ENCODE measurements around the gene ZDHHC24. TPM values are rescaled to one million over a fixed set of nuclear protein-coding genes. Genes with fewer than 3 reads are reported as not detected.
"Not testable (repeated sequence)": the region's sequence is repeated elsewhere in the genome, so short reads cannot be mapped to it uniquely, and the experiment has no call there.

ZDHHC24 gene
- total and polyA plus RNA-seq, 5 donors: 6.3 to 7.8 (median 7.3) TPM

DNA sequence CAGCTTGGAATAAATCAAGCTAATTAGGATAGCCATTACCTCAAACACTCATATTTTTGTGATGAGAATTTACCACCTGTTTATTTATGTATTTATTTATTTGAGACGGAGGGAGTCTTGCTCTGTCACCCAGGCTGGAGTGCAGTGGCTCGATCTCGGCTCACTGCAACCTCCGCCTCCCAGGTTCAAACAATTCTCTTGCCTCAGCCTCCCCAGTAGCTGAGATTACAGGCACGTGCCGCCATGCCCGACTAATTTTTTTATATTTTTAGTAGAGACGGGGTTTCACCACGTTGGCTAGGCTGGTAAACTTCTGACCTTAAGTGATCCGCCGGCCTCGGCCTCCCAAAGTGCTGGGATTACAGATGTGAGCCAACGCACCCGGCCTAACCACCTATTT lies 896 bp downstream of the ZDHHC24 start:
- H3K4me3 ChIP-seq (ENCODE audit: low read length): peak overlapping the region; percentile 53
- ATAC-seq; H3K9me3 ChIP-seq (ENCODE audit: control insufficient read depth, low read length); H3K27ac ChIP-seq (ENCODE audit: low read length); H3K4me1 ChIP-seq (ENCODE audit: control insufficient read depth, insufficient read depth, low read length); intact Hi-C loops (cut with DNase I); H3K27me3 ChIP-seq (ENCODE audit: control insufficient read depth, insufficient read depth): not testable (repeated sequence)
- 79% methylated on average over 14 of the region's 14 CpGs for WGBS
- DNase-seq: peak in 2 of 3 donors; percentile 25 to 35

DNA sequence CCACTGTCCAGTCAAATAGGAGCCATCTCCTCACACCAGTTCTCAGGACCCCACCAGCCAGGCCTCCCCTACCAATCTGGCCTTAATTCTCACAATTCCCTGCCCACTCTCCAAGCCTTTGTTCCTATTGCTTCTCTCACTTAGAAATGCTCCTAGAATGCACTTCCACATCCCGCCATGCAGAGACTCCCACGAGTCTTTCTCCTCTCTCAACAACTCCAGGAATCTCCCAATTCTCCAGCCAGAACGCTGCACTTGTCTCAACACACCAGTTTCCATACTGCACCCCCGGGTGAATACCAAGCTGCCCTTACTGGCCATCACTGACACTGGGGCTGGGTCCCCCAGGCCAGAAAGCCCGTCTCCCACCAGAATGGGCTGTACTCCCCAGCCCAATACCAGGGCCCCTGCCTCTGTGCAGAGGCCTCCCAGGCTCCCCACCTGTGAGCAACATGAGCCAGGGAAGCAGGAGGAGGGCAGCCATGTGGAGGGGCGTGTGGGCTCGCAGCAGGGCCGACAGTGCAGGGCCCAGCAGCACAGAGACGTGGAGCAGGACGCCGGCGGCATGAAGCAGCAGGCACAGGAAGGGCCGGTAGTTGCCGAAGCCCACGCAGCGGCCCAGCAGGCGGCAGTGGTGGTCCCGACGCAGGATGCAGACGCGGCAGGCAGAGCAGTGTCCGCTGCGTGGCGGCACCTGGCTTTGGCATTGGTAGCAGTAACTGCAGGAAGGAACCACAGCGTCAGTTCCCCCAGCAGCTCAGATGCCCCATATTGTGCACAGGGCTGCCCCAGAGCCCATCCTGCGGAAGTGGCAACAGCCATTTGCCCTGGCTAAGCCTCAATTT lies 2.4 kb downstream of the ZDHHC24 start:
- H3K4me1 ChIP-seq (ENCODE audit: control insufficient read depth, insufficient read depth, low read length): no peaks in the 10 kb centered on the region
- no peak overlapping the region for H3K27ac ChIP-seq (ENCODE audit: low read length)
- H3K9me3 ChIP-seq (ENCODE audit: control insufficient read depth, low read length): no peaks in the 10 kb centered on the region
- peak; percentile 49 to 83 (median 83) for DNase-seq
- H3K4me3 ChIP-seq (ENCODE audit: low read length): no peak overlapping the region
- ATAC-seq: peak in 1 of 2 donors; percentile 0
- WGBS: 24% methylated on average over 26 of the region's 26 CpGs
- no peaks in the 10 kb centered on the region for H3K27me3 ChIP-seq (ENCODE audit: control insufficient read depth, insufficient read depth)
- intact Hi-C loops (cut with DNase I): no loop called here

DNA sequence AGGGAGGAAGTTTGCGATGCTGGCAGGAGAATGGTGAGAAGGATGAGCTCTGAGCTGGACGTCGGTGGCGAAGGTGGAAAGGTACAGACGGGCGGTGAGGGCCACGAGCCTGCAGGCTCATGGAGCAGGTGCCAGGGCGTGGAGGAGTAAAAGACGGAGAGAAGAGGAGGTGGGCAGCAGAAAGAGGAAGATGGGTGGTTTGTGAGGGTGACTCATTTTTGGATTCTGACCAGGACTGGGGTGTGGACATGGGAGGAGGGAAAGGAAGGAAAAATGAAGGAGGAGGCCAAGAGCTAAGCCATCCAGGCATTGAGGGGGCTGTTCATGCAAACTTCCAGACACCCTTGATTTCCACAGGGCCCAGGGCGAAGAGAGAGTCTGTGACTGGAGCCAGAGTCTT lies 3.5 kb downstream of the ZDHHC24 start:
- 82% methylated on average over 10 of the region's 10 CpGs for WGBS
- peak in 1 of 3 donors; percentile 29 for DNase-seq

DNA sequence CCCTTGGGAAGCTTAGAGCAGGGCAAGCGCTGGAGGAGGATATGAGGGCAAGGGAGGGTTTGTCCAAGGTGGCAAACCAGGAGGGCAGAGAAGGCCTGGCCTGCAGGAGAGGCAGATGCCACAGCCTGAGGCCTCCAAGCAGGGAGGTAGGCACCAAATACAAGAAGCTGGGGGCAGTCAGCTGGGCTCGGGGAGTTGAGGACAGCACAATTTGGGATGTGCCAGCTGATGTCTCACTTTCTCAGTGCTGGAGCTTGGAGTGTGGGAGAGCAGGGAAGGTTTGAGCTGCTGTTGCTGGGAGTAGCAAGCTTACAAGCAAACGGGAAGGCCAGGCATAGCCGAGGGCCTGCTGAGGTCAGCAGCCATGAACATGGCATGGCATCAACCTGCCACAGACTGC lies 4.0 kb downstream of the ZDHHC24 start:
- no peak overlapping the region for H3K4me3 ChIP-seq (ENCODE audit: low read length)
- DNase-seq (peak in 1 of 3 donors; percentile 18), ATAC-seq (no peak)
- H3K27ac ChIP-seq (ENCODE audit: low read length): no peak overlapping the region
- 89% methylated on average over 4 of the region's 4 CpGs for WGBS
- intact Hi-C loops (cut with DNase I): no loop called here
- no peaks in the 10 kb centered on the region for H3K9me3 ChIP-seq (ENCODE audit: control insufficient read depth, low read length)
- no peaks in the 10 kb centered on the region for H3K4me1 ChIP-seq (ENCODE audit: control insufficient read depth, insufficient read depth, low read length)
- H3K27me3 ChIP-seq (ENCODE audit: control insufficient read depth, insufficient read depth): no peaks in the 10 kb centered on the region

More for the DNA sequence above, 3.5 kb downstream of the ZDHHC24 start:
- no peaks in the 10 kb centered on the region for H3K4me1 ChIP-seq (ENCODE audit: control insufficient read depth, insufficient read depth, low read length)
- H3K27ac ChIP-seq (ENCODE audit: low read length): no peak overlapping the region
- no peaks in the 10 kb centered on the region for H3K27me3 ChIP-seq (ENCODE audit: control insufficient read depth, insufficient read depth)
- ATAC-seq: no peak
- intact Hi-C loops (cut with DNase I): no loop called here
- H3K4me3 ChIP-seq (ENCODE audit: low read length): no peak overlapping the region
- no peaks in the 10 kb centered on the region for H3K9me3 ChIP-seq (ENCODE audit: control insufficient read depth, low read length)

DNA sequence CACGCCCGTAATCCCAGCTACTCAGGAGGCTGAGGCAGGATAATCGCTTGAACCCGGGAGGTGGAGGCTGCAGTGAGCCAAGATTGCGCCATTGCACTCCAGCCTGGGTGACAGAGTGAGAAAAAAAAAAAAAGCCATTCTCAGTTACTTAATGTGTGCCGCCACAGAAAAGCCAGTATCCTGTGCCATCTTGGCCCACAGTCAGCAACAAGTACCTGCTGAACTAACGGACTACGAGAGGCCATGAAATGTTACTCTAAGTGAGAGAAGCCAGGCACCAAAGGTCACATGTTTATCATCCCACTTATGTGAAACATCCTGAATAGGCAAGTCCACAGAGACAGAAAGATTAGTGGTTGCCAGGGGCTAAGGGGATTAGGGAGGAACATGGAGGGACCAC lies 5.2 kb downstream of the ZDHHC24 start:
- H3K9me3 ChIP-seq (ENCODE audit: control insufficient read depth, low read length); intact Hi-C loops (cut with DNase I); ATAC-seq; H3K4me1 ChIP-seq (ENCODE audit: control insufficient read depth, insufficient read depth, low read length); H3K27ac ChIP-seq (ENCODE audit: low read length); H3K4me3 ChIP-seq (ENCODE audit: low read length); H3K27me3 ChIP-seq (ENCODE audit: control insufficient read depth, insufficient read depth): not testable (repeated sequence)
- 77% methylated on average over 8 of the region's 8 CpGs for WGBS
- peak in 1 of 3 donors; percentile 9 for DNase-seq

DNA sequence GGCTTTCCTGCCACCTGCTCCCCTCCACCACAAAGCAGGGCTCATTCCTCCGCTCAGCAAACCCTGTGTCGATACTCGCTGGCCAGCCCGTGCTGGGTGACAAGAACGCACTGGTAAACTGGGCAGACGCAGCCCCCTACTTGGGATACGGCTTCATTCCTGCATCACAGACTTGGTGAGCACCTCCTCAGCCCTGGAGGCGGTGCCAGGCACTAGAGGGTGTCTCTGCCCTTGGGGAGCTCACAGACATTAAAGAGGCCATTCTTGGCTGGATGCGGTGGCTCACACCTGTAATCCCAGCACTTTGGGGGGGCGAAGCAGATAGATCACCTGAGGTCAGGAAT lies 6.0 kb downstream of the ZDHHC24 start:
- DNase-seq (peak in 1 of 3 donors; percentile 18), ATAC-seq (no peak)
- no peak overlapping the region for H3K27ac ChIP-seq (ENCODE audit: low read length)
- H3K27me3 ChIP-seq (ENCODE audit: control insufficient read depth, insufficient read depth): no peaks in the 10 kb centered on the region
- intact Hi-C loops (cut with DNase I): no loop called here
- H3K4me1 ChIP-seq (ENCODE audit: control insufficient read depth, insufficient read depth, low read length): no peaks in the 10 kb centered on the region
- H3K9me3 ChIP-seq (ENCODE audit: control insufficient read depth, low read length): no peaks in the 10 kb centered on the region
- 93% methylated on average over 10 of the region's 10 CpGs for WGBS
- H3K4me3 ChIP-seq (ENCODE audit: low read length): no peak overlapping the region

DNA sequence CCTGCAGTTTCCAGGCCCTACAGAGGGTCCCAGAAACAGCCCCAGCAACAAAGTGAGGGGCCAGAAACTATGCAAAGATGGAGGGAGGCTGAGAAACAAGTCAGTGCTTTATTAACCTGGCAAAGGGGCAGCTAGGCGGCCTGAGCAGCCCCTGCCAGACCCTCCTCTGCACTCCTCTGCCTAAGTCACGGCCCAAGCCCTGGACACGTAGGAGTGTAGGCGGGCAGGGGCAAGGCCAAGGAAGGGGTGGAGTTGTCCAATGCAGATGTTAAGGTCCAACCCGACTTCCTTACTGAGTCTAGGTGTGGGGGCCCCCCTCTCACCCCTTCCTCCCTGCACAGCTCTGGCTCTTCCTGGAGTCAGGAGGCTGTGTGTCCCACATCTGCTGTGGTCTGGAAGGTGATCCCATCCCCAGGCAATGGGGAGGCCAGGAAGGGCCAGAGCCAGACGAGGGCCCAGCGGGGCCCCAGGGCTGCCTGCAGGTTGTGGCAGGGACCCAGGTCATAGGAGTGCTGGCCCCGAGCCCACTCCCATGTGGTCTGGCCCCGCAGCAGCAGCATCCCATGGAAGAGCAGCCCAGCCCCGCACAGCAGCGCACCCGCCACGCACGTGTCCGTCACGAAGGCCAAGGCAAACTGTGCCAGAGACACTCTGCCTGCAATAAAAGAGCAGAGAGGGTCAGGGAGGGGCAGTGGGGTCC lies 6.5 kb downstream of the ZDHHC24 start:
- H3K9me3 ChIP-seq (ENCODE audit: control insufficient read depth, low read length): no peaks in the 10 kb centered on the region
- intact Hi-C loops (cut with DNase I): no loop called here
- ATAC-seq: no peak
- peak in 1 of 3 donors; percentile 63 for DNase-seq
- H3K27me3 ChIP-seq (ENCODE audit: control insufficient read depth, insufficient read depth): no peaks in the 10 kb centered on the region
- no peaks in the 10 kb centered on the region for H3K4me1 ChIP-seq (ENCODE audit: control insufficient read depth, insufficient read depth, low read length)
- WGBS: 84% methylated on average over 16 of the region's 16 CpGs
- no peak overlapping the region for H3K4me3 ChIP-seq (ENCODE audit: low read length)
- no peak overlapping the region for H3K27ac ChIP-seq (ENCODE audit: low read length)

DNA sequence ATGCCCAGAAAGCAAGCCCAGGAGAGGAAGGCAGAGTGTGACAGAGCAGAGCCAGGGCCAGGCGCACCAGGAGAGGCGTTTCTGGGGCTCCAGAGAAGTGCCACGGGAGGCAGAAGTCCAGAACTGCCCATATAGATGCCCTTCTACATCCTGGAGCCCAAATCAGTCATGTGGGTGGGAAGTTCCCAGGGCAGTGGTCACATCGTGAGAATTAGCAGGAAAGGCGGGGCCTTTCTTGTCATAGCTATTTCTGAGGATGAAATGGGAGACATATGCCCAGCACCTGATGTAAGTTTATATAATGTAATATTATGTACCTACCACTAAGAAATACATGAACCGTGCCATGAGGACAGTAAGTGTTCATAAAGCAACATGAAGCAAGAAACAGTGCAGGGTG lies 13.1 kb downstream of the ZDHHC24 start:
- Histone ChIP-seq H3K27me3 (ENCODE audit: control insufficient read depth, insufficient read depth) (no peaks in the 10 kb centered on the region), H3K9me3 (ENCODE audit: control insufficient read depth, low read length) (no peaks in the 10 kb centered on the region), H3K4me3 (ENCODE audit: low read length) (no peak overlapping the region), H3K27ac (ENCODE audit: low read length) (no peak overlapping the region), H3K4me1 (ENCODE audit: control insufficient read depth, insufficient read depth, low read length) (no peaks in the 10 kb centered on the region)
- intact Hi-C loops (cut with DNase I): no loop called here
- ATAC-seq (no peak), DNase-seq (no peak)
- WGBS: 79% methylated on average over 6 of the region's 6 CpGs

DNA sequence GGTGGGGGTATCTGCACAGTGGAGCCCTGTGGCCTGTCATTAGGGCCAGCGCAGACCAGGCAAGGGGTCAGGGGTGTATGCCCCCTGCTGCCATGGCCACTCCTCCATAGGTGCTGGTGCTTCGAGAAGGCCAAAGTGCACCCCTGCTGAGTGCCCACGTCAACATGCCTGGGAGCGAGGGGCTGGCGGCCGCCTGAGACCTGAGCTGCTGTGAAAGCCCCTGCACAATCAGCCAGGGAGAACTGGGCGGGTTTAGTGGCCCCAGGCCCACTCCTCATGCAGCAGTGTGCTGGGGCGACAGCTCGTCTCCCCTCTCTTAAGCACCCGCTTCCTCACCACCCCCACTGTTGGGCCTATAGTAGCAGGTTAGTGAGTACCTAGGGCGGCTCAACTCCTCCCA lies 14.0 kb downstream of the ZDHHC24 start:
- Histone ChIP-seq H3K4me3 (ENCODE audit: low read length) (no peak overlapping the region), H3K4me1 (ENCODE audit: control insufficient read depth, insufficient read depth, low read length) (no peaks in the 10 kb centered on the region), H3K9me3 (ENCODE audit: control insufficient read depth, low read length) (no peaks in the 10 kb centered on the region), H3K27me3 (ENCODE audit: control insufficient read depth, insufficient read depth) (no peaks in the 10 kb centered on the region), H3K27ac (ENCODE audit: low read length) (no peak overlapping the region)
- WGBS: 94% methylated on average over 11 of the region's 11 CpGs
- DNase-seq: no peak
- intact Hi-C loops (cut with DNase I): no loop called here
- no peak for ATAC-seq

DNA sequence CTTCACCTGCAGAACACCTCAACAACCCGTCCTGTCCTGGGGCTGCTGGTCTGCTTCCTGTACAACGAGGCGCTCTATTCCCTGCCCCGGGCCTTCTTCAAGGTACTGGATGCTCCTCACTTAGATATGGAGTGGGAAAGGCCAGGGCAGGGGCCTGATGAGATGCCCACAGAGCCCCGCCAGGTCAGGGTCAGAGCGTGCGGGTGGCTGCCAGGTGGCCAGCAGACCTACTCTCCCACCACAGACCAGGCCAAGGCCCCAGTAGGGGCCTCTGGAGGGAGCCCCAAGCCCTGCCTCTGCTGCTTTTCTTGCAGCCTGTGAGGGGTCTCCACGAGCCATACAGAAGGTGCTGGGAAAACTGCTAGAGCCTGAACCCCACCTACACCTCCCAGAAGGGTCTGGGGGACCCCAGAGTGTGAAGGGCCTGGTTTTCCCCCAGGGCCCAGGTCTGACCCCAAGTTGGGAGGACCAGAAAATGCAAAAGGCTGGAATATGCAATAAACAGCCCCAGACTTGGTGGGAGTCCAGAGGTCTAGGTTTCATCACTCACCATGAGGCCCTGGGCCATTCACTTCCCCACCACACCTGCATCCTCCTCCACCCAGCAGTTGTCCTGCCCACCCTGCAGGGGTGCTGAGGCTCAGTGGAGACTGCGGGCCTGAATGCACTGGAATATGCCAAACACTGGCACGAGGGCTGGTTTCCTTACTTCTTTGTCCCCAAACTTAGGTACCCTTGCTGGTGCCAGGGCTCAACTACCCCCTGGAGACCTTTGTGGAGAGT lies 14.7 kb downstream of the ZDHHC24 start:
- WGBS: 91% methylated on average over 10 of the region's 10 CpGs
- Histone ChIP-seq H3K9me3 (ENCODE audit: control insufficient read depth, low read length) (no peaks in the 10 kb centered on the region), H3K27me3 (ENCODE audit: control insufficient read depth, insufficient read depth) (no peaks in the 10 kb centered on the region), H3K4me1 (ENCODE audit: control insufficient read depth, insufficient read depth, low read length) (no peaks in the 10 kb centered on the region), H3K4me3 (ENCODE audit: low read length) (no peak overlapping the region), H3K27ac (ENCODE audit: low read length) (no peak overlapping the region)
- intact Hi-C loops (cut with DNase I): no loop called here
- DNase-seq: no peak
- peak in 1 of 2 donors; percentile 16 for ATAC-seq

DNA sequence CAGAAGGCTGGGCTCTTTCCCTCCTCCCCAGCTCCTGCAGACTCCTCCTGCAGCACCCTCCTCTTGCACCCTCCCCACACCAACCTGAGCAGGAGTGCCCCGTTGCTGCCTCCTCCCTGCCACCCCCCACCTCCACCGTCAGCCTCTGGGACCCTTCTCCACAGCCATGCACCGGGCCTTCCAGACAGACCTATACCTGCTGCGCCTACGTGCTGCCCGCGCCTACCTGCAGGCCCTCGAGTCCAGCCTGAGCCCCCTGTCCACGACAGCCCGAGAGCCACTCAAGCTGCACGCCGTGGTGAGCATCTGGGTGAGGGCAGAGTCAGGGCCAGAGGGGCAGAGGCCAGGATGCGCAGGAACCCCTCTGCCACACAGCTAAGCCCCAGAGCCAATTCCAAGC lies 16.2 kb downstream of the ZDHHC24 start:
- Histone ChIP-seq H3K27me3 (ENCODE audit: control insufficient read depth, insufficient read depth) (no peaks in the 10 kb centered on the region), H3K4me3 (ENCODE audit: low read length) (no peak overlapping the region), H3K4me1 (ENCODE audit: control insufficient read depth, insufficient read depth, low read length) (no peaks in the 10 kb centered on the region), H3K27ac (ENCODE audit: low read length) (no peak overlapping the region), H3K9me3 (ENCODE audit: control insufficient read depth, low read length) (no peaks in the 10 kb centered on the region)
- intact Hi-C loops (cut with DNase I): no loop called here
- ATAC-seq (peak in 1 of 2 donors; percentile 35), DNase-seq (peak in 1 of 3 donors; percentile 52)
- 88% methylated on average over 13 of the region's 13 CpGs for WGBS
